ENCODE results near the gene AOPEP. TPM values are rescaled to one million over a fixed set of nuclear protein-coding genes. Genes with fewer than 3 reads are reported as not detected.

Gene AOPEP
- total and polyA plus RNA-seq, 4 donors = 210 to 311 (median 285) TPM

DNA sequence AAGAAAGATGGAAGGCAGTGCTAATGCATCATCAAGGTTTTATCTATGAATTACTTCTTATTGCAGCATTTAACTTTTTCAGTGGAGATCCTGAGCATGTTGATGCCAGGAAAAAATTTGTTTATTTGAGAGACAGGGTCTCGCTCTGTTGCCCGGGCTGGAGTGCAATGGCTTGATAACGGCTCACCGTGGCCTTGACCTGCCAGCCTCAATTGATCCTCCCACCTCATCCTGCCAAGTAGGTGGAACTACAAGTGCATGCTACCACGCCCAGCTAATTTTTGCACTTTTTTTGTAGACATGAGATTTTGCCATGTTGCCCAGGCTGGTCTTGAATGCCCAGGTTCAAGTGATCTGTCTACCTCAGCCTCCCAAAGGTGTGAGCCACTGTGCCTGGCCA is 47.2 kb downstream of the AOPEP start:
- no peaks in the 10 kb centered on the region for H3K9me3 ChIP-seq (ENCODE audit: control insufficient read depth, low read length)
- WGBS, 2 donors = 95 to 96% methylated on average over 5 of the region's 5 CpGs
- ATAC-seq (ENCODE audit: low FRiP score) (no peak), DNase-seq (no peak)
- intact Hi-C loops (cut with DNase I) = loop anchor here in 1 of 2 donors (5.0 kb wide), 2 partner anchors 91 to 349 kb away; no protein-coding TSS in a partner anchor
- peaks cover 2 to 5% of the 10 kb centered on the region in 2 donors for H3K4me1 ChIP-seq (ENCODE audit: control insufficient read depth in 1 of 2, insufficient read depth in 2 of 2, low read length in 2 of 2)
- H3K36me3 ChIP-seq (ENCODE audit: control insufficient read depth in 1 of 2, insufficient read depth in 2 of 2, low read length in 1 of 2) = no peaks in the 10 kb centered on the region
- no peak overlapping the region for H3K4me3 ChIP-seq (ENCODE audit: low read length in 2 of 2)
- peak overlapping the region in 1 of 2 donors; percentile 91 for H3K27ac ChIP-seq (ENCODE audit: low read depth in 1 of 2, low read length in 2 of 2)
- no peaks in the 10 kb centered on the region for H3K27me3 ChIP-seq (ENCODE audit: control insufficient read depth in 1 of 2, insufficient read depth in 2 of 2, low read length in 1 of 2)

DNA sequence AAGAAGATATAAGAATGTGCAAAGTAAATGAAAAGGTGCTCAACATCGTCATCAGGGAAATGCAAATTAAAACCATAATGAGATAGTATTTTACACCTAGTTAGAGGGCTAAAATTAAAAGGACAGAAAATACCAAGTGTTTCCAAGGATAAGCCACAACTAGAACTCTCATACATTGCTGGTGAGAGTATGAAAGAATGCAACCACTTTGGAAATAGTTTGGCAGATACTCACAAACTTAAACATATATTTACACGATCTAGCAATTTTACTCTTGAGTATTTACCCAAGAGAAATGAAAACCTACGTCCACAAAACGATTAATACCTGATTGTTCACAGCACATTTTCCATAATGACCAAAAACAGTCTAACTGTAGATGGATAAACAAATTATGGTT is 51.5 kb downstream of the AOPEP start:
- no peaks in the 10 kb centered on the region for H3K9me3 ChIP-seq (ENCODE audit: control insufficient read depth, low read length)
- H3K36me3 ChIP-seq (ENCODE audit: control insufficient read depth in 1 of 2, insufficient read depth in 2 of 2, low read length in 1 of 2) = no peaks in the 10 kb centered on the region
- no peaks in the 10 kb centered on the region for H3K27me3 ChIP-seq (ENCODE audit: control insufficient read depth in 1 of 2, insufficient read depth in 2 of 2, low read length in 1 of 2)
- intact Hi-C loops (cut with DNase I) = no loop called here
- 75 to 77% methylated on average over 4 of the region's 4 CpGs for WGBS, 2 donors
- no peak for ATAC-seq (ENCODE audit: low FRiP score)
- peaks cover 3 to 4% of the 10 kb centered on the region in 2 donors for H3K4me1 ChIP-seq (ENCODE audit: control insufficient read depth in 1 of 2, insufficient read depth in 2 of 2, low read length in 2 of 2)
- no peak for DNase-seq
- no peak overlapping the region for H3K27ac ChIP-seq (ENCODE audit: low read depth in 1 of 2, low read length in 2 of 2)
- H3K4me3 ChIP-seq (ENCODE audit: low read length in 2 of 2) = no peak overlapping the region

DNA sequence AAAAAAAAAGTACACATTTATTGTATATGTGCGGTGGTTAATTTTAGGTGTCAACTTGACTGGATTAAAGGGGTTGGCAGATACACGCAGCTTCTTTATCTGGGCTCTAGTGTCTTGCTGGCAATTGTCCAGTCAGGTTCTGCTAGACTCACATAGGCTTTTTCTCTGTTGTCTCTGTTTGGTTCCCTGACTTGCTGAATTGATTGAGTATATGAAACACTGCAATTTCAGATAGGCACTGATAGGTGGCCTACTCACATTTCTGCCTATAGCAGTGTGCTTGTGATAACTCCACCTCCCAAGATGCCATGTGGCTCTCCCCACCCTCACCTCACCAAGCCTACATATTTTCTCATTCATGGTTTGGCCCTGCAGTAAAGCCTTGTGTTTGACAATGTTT is 52.5 kb downstream of the AOPEP start:
- intact Hi-C loops (cut with DNase I) = no loop called here
- Histone ChIP-seq H3K4me3 (ENCODE audit: low read length in 2 of 2) (no peak overlapping the region), H3K9me3 (ENCODE audit: control insufficient read depth, low read length) (no peaks in the 10 kb centered on the region), H3K27ac (ENCODE audit: low read depth in 1 of 2, low read length in 2 of 2) (no peak overlapping the region), H3K27me3 (ENCODE audit: control insufficient read depth in 1 of 2, insufficient read depth in 2 of 2, low read length in 1 of 2) (no peaks in the 10 kb centered on the region), H3K4me1 (ENCODE audit: control insufficient read depth in 1 of 2, insufficient read depth in 2 of 2, low read length in 2 of 2) (peaks cover 2% of the 10 kb centered on the region in 2 donors), H3K36me3 (ENCODE audit: control insufficient read depth in 1 of 2, insufficient read depth in 2 of 2, low read length in 1 of 2) (no peaks in the 10 kb centered on the region)
- WGBS, 2 donors = 78 to 79% methylated on average over 2 of the region's 2 CpGs
- DNase-seq = no peak
- no peak for ATAC-seq (ENCODE audit: low FRiP score)

DNA sequence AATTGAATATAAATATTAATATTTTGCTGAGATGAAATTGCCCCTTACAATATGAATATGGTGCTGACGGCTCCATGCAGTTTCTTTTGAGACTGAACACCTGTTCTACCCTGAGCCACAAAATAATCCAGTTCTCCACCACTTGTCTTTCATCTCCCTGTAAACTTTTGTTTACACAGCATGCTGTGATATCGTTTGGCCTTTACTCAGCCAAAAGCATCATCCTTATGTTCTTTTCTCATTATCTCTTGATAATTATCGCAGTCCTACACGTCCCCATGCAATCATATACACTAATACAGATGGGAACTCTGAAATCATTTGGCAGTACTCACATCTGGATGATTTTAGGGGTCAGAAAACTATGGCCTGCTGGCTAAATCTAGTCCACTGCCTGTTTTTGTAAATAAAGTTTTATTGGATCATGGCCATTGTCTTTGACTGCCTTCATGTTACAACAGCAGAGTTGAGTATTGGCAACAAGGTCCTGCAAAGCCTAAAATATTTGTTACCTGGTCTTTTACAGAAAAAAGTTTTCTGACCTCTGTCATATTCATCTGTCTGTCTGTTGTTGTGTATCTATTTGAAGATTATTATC is 53.3 kb downstream of the AOPEP start:
- WGBS, 2 donors = 86 to 88% methylated on average over 4 of the region's 4 CpGs
- H3K27ac ChIP-seq (ENCODE audit: low read depth in 1 of 2, low read length in 2 of 2) = no peak overlapping the region

DNA sequence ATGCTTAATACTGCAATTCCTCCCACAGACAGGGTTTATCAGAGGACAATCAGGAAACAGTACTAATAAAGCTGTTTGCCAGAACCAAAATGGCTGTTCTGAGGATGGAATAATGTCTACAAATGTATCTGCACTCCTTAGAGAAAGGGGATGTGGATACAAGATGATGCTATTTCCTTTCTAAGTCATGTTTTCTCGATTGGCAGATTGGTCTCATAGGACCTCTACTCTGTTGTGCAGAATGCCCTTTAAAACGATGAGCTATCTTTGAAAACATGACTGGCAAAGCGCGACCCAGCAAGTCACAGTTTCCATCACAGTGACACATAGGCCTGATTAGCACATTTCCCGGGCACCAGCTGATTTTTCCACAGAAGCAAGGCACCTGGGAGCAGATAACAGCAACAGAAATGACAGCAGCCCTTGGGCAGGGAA is 54.0 kb downstream of the AOPEP start:
- Histone ChIP-seq H3K4me1 (ENCODE audit: control insufficient read depth in 1 of 2, insufficient read depth in 2 of 2, low read length in 2 of 2) (peaks cover 2% of the 10 kb centered on the region in 2 donors), H3K4me3 (ENCODE audit: low read length in 2 of 2) (no peak overlapping the region), H3K36me3 (ENCODE audit: control insufficient read depth in 1 of 2, insufficient read depth in 2 of 2, low read length in 1 of 2) (no peaks in the 10 kb centered on the region), H3K27ac (ENCODE audit: low read depth in 1 of 2, low read length in 2 of 2) (peak overlapping the region; percentile 57 to 84), H3K27me3 (ENCODE audit: control insufficient read depth in 1 of 2, insufficient read depth in 2 of 2, low read length in 1 of 2) (no peaks in the 10 kb centered on the region), H3K9me3 (ENCODE audit: control insufficient read depth, low read length) (no peaks in the 10 kb centered on the region)
- no peak for ATAC-seq (ENCODE audit: low FRiP score)
- 12 to 15% methylated on average over 5 of the region's 5 CpGs for WGBS, 2 donors
- intact Hi-C loops (cut with DNase I) = loop anchor here (5.0 to 10.0 kb wide), 7 partner anchors 64 to 347 kb away; no protein-coding TSS in a partner anchor
- peak; percentile 58 to 84 for DNase-seq

More for the DNA sequence above, 53.3 kb downstream of the AOPEP start:
- peaks cover 2% of the 10 kb centered on the region in 2 donors for H3K4me1 ChIP-seq (ENCODE audit: control insufficient read depth in 1 of 2, insufficient read depth in 2 of 2, low read length in 2 of 2)
- no peaks in the 10 kb centered on the region for H3K9me3 ChIP-seq (ENCODE audit: control insufficient read depth, low read length)
- H3K4me3 ChIP-seq (ENCODE audit: low read length in 2 of 2) = no peak overlapping the region
- ATAC-seq (ENCODE audit: low FRiP score) = no peak
- no peak for DNase-seq
- no peaks in the 10 kb centered on the region for H3K27me3 ChIP-seq (ENCODE audit: control insufficient read depth in 1 of 2, insufficient read depth in 2 of 2, low read length in 1 of 2)
- intact Hi-C loops (cut with DNase I) = loop anchor here (5.0 to 10.0 kb wide), 7 partner anchors 65 to 348 kb away; no protein-coding TSS in a partner anchor
- no peaks in the 10 kb centered on the region for H3K36me3 ChIP-seq (ENCODE audit: control insufficient read depth in 1 of 2, insufficient read depth in 2 of 2, low read length in 1 of 2)

DNA sequence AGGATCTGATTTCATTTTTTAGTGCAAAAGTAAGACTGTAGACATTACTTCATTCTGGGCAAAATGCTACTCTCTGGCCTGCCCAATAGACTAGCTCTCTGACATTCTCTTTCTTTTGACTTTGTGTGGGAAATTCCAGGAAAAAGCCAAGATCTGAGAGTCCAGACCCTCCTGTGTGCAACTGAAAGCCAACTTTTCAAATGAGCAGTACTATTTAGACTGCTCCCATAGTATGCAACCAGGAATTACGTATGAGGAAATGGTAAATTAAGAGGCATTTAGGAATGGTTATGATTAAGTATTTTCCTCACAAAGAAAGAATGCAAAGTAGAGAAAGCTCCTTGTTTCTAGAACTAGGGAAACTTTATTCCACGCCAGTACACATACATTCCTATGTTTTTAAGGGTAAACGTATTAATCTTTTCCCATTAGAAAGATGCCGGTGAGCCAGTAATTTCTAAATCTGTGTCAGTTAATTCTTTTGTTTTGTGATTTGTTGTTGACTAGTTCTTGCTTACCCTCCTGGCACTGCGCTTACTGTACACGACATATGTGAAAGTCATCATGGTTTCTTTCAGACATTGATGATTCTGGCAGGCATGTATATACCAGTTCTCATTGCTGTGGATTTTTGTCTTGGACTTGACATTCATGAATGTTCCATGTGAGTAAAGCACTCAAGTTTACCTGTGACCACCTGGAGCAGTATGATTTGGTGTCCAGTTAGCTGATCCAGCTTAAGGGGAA is 56.0 kb downstream of the AOPEP start:
- Histone ChIP-seq H3K4me3 (ENCODE audit: low read length in 2 of 2) (no peak overlapping the region), H3K4me1 (ENCODE audit: control insufficient read depth in 1 of 2, insufficient read depth in 2 of 2, low read length in 2 of 2) (peaks cover 2% of the 10 kb centered on the region in 2 donors), H3K9me3 (ENCODE audit: control insufficient read depth, low read length) (no peaks in the 10 kb centered on the region), H3K27me3 (ENCODE audit: control insufficient read depth in 1 of 2, insufficient read depth in 2 of 2, low read length in 1 of 2) (no peaks in the 10 kb centered on the region), H3K36me3 (ENCODE audit: control insufficient read depth in 1 of 2, insufficient read depth in 2 of 2, low read length in 1 of 2) (no peaks in the 10 kb centered on the region), H3K27ac (ENCODE audit: low read depth in 1 of 2, low read length in 2 of 2) (peak overlapping the region; percentile 98)
- 4 to 9% methylated on average over 6 of the region's 6 CpGs for WGBS, 2 donors
- ATAC-seq (ENCODE audit: low FRiP score) (no peak), DNase-seq (no peak)
- intact Hi-C loops (cut with DNase I) = loop anchor here (5.0 to 10.0 kb wide), 7 partner anchors 62 to 345 kb away; no protein-coding TSS in a partner anchor

DNA sequence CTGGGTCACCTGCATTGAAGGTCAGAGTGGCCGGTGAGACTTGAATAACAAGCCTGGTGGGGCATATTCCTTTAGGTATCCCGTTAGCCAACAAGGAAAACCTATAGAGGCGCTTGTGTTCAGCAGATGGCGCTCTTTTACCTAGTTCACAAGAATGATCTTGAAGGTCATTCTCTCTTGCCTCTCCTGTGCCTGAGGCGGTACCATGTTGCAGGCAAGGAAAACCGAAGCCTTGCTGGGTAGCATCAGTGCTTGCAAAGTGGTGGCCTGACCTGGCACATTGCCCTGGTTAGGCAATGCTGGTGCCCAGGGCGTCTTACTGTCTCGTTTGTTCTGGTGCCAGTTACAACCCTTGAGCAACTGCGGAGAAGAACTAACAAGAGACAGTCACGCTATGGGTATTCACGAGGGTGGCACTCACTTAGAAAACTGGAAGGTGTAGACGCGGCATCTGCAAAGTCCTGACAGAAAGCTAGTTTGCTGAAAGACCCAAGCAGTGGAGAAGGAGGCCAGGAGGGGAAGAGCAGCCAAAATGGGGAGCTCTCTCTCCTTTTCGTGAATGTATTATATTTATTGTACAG is 56.7 kb downstream of the AOPEP start:
- H3K36me3 ChIP-seq (ENCODE audit: control insufficient read depth in 1 of 2, insufficient read depth in 2 of 2, low read length in 1 of 2) = no peaks in the 10 kb centered on the region
- intact Hi-C loops (cut with DNase I) = loop anchor here (5.0 to 10.0 kb wide), 7 partner anchors 62 to 344 kb away; no protein-coding TSS in a partner anchor
- no peak overlapping the region for H3K4me3 ChIP-seq (ENCODE audit: low read length in 2 of 2)
- H3K4me1 ChIP-seq (ENCODE audit: control insufficient read depth in 1 of 2, insufficient read depth in 2 of 2, low read length in 2 of 2) = peaks cover 2% of the 10 kb centered on the region in 2 donors
- ATAC-seq (ENCODE audit: low FRiP score) (peak; percentile 88), DNase-seq (peak; percentile 80)
- H3K27ac ChIP-seq (ENCODE audit: low read depth in 1 of 2, low read length in 2 of 2) = peak overlapping the region; percentile 98
- H3K9me3 ChIP-seq (ENCODE audit: control insufficient read depth, low read length) = no peaks in the 10 kb centered on the region
- 29 to 33% methylated on average over 14 of the region's 14 CpGs for WGBS, 2 donors
- H3K27me3 ChIP-seq (ENCODE audit: control insufficient read depth in 1 of 2, insufficient read depth in 2 of 2, low read length in 1 of 2) = no peaks in the 10 kb centered on the region

DNA sequence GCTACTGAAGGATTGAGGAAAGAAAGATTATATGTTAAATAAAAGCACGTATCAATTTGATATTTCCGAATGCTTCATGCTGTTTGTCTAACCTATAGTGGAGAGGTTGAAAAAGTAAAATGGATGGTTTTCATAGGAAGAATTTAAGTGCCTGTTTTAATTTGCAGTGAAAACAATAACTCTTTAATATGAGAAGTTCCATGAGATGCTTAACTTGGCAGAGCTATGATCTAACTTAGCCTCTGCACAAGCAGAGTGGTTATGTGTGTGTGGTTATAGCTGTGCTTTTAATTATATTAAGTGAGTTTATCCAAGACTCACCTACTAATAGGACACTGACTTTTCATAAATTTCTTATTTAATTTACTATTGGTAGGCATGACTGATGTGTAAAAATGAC is 57.4 kb downstream of the AOPEP start:
- Histone ChIP-seq H3K27ac (ENCODE audit: low read depth in 1 of 2, low read length in 2 of 2) (no peak overlapping the region), H3K4me1 (ENCODE audit: control insufficient read depth in 1 of 2, insufficient read depth in 2 of 2, low read length in 2 of 2) (peaks cover 2 to 5% of the 10 kb centered on the region in 2 donors), H3K27me3 (ENCODE audit: control insufficient read depth in 1 of 2, insufficient read depth in 2 of 2, low read length in 1 of 2) (no peaks in the 10 kb centered on the region), H3K4me3 (ENCODE audit: low read length in 2 of 2) (no peak overlapping the region), H3K36me3 (ENCODE audit: control insufficient read depth in 1 of 2, insufficient read depth in 2 of 2, low read length in 1 of 2) (no peaks in the 10 kb centered on the region), H3K9me3 (ENCODE audit: control insufficient read depth, low read length) (no peaks in the 10 kb centered on the region)
- intact Hi-C loops (cut with DNase I) = loop anchor here (5.0 to 10.0 kb wide), 7 partner anchors 61 to 343 kb away; no protein-coding TSS in a partner anchor
- ATAC-seq (ENCODE audit: low FRiP score) = no peak
- WGBS, 2 donors = 86 to 90% methylated on average over 2 of the region's 2 CpGs
- DNase-seq = no peak

All from aorta (tissue), 5 donors.